ENCODE results near the gene CTXN1.
A peak's percentile ranks its signal among the peaks of the same experiment; 100 is the strongest.

CTXN1 gene

DNA sequence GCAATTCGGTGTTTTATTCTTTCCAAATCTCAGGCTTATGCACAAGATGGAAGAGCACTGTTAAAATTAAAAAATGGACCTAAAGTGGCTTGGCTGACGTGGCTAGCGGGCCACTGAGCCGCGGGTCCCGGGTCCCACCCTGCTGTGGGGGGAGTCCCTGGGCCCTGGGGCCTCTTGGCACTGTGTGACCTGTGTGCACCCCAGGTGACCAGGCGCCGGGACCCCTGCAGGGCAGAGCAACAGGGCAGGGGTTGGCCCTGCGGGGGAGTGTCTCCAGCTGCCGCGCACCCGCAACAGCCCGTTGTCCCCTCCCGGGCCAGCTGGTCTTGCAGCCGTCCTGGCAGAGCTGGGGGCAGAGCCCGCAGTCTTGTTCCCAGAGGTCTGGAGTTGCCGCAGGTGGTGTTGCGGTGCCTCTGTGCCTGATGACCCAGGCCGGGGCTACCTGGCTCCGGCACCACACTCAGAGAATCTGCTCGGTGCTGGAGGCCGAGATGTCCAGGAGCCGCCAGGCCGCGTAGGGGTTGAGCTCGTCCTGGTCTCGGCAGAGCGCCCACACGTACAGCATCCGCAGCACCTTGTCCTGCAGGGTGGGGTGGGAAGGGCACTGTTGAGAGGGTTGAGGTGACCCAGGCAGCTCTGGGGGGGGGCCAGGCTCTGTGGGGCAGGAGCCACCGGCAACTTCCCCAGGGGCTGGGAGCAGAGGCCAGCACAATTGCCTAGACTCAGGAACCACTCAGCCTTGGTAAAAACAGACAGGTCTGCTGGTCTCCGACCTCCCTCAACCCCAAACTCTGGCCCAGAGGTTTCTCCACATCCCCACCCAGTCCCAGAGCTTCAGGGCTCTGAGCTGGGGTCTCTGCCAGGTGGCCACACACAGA lies 1.0 kb upstream of the CTXN1 start:
- H3K9me2 ChIP-seq (replicated peaks; ENCODE audit: low read depth, low read length), result no peaks in the 10 kb centered on the region
- peak overlapping the region; percentile 59 for H3K4me2 ChIP-seq (ENCODE audit: low read depth, low read length, poor library complexity, severe bottlenecking)
- no peak for TF ChIP-seq EZH2phosphoT487 (IDR thresholded peaks at IDR 0.05; ENCODE audit: borderline replicate concordance)
- TF ChIP-seq, protein P1, sequence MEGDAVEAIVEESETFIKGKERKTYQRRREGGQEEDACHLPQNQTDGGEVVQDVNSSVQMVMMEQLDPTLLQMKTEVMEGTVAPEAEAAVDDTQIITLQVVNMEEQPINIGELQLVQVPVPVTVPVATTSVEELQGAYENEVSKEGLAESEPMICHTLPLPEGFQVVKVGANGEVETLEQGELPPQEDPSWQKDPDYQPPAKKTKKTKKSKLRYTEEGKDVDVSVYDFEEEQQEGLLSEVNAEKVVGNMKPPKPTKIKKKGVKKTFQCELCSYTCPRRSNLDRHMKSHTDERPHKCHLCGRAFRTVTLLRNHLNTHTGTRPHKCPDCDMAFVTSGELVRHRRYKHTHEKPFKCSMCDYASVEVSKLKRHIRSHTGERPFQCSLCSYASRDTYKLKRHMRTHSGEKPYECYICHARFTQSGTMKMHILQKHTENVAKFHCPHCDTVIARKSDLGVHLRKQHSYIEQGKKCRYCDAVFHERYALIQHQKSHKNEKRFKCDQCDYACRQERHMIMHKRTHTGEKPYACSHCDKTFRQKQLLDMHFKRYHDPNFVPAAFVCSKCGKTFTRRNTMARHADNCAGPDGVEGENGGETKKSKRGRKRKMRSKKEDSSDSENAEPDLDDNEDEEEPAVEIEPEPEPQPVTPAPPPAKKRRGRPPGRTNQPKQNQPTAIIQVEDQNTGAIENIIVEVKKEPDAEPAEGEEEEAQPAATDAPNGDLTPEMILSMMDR (conservative IDR thresholded peaks at IDR 0.05; ENCODE audit: low read length), result no peak
- no peak overlapping the region for H3K4me3 ChIP-seq (ENCODE audit: low read length, poor library complexity, severe bottlenecking)
- no peaks in the 10 kb centered on the region for H3K79me2 ChIP-seq (ENCODE audit: insufficient read depth, low read length)
- H3K36me3 ChIP-seq (ENCODE audit: insufficient read depth, low read length), result peaks cover 4% of the 10 kb centered on the region; the same call in 1 of the 2 replicates
- no peaks in the 10 kb centered on the region for H3K27me3 ChIP-seq (ENCODE audit: insufficient read depth, low read length, poor library complexity, severe bottlenecking)
- peaks cover 2% of the 10 kb centered on the region for H4K20me1 ChIP-seq (ENCODE audit: insufficient read depth, low read length, poor library complexity, severe bottlenecking)
- H3K9me3 ChIP-seq (ENCODE audit: insufficient read depth, low read depth, low read length), result no peaks in the 10 kb centered on the region
- peaks cover 3% of the 10 kb centered on the region for H3K4me1 ChIP-seq (ENCODE audit: insufficient read depth, low read length, poor library complexity, severe bottlenecking)
- no peak overlapping the region for H3K9ac ChIP-seq (ENCODE audit: low read depth, low read length, poor library complexity, severe bottlenecking)
- no peak overlapping the region for H2AFZ ChIP-seq (ENCODE audit: low read length)
- no peaks in the 10 kb centered on the region for H3F3A ChIP-seq (ENCODE audit: low read depth)

DNA sequence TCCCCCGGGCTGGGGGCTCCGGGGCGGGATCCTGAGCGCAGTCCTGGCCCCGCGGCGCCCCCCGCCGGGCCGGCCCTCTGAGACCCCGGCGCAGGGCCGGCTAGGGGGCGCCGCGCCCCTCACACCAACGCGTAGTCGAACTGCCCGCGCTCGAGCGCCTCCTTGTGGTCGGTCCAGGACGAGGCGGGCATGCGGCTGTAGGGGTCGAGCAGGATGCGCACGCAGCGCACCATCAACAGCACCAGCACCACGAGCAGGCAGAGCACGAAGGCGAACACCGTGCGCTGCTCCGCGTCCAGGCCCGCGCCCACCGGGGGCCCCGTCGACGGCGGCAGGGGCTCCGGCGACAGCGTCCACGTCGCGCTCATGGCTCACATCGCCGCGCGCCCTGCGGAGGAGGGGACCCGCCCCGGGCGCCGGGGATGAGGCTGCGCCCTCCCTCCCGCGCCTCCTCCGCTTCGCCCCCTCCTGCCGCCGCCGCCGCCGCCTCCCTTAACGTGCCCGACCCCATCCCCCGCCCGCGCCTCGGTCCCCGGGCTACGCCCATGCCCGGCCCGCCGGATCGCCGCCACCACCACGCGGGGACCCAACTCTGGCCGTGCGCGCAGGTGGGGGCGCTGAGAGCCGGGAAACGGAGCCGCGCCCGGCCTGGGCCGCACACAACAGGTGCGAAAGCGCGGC lies 624 bp downstream of the CTXN1 start:
- Histone ChIP-seq H3K9me2 (replicated peaks; ENCODE audit: low read depth, low read length) (no peaks in the 10 kb centered on the region), H3K4me3 (ENCODE audit: low read length, poor library complexity, severe bottlenecking) (peak overlapping the region; percentile 69), H4K20me1 (ENCODE audit: insufficient read depth, low read length, poor library complexity, severe bottlenecking) (peaks cover 8% of the 10 kb centered on the region), H3K9me3 (ENCODE audit: insufficient read depth, low read depth, low read length) (no peaks in the 10 kb centered on the region), H3K36me3 (ENCODE audit: insufficient read depth, low read length) (no peaks in the 10 kb centered on the region), H3K4me1 (ENCODE audit: insufficient read depth, low read length, poor library complexity, severe bottlenecking) (peaks cover 10% of the 10 kb centered on the region), H3F3A (ENCODE audit: low read depth) (no peaks in the 10 kb centered on the region), H3K4me2 (ENCODE audit: low read depth, low read length, poor library complexity, severe bottlenecking) (peak overlapping the region; percentile 72), H3K9ac (ENCODE audit: low read depth, low read length, poor library complexity, severe bottlenecking) (no peak overlapping the region), H2AFZ (ENCODE audit: low read length) (peak overlapping the region; percentile 87; the same call in 1 of the 2 replicates), H3K79me2 (ENCODE audit: insufficient read depth, low read length) (no peaks in the 10 kb centered on the region), H3K27me3 (ENCODE audit: insufficient read depth, low read length, poor library complexity, severe bottlenecking) (no peaks in the 10 kb centered on the region)
- TF ChIP-seq, protein P1 (conservative IDR thresholded peaks at IDR 0.05; ENCODE audit: low read length), result peak; percentile 89
- TF ChIP-seq EZH2phosphoT487 (IDR thresholded peaks at IDR 0.05; ENCODE audit: borderline replicate concordance), result no peak

DNA sequence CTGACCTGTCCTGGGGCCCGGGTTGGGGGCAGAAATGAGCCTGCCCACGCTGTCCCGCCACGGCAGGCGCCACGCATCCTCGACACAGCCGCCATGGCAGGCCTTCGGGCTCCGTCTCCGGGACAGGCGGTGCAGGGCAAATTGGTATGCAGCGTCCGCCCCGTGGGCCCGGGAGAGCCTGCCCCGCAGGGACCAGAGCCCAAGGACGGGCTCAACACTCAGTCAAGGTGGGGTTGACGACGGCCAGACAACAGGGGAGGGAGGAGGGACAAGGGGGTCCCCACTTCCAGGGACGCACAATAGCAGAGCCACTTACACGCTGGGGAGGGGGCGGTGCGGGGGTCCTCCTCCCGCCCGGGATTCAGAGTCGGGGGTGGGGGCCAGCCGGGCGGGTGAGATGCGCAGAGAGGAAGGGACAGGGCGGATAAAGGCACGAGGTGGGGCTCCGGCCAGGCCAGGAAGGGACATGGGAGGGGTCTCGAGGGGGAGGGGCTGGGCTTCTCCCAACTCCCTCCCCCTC lies 1.2 kb downstream of the CTXN1 start:
- H3K9me3 ChIP-seq (ENCODE audit: insufficient read depth, low read depth, low read length), result no peaks in the 10 kb centered on the region
- no peaks in the 10 kb centered on the region for H3K79me2 ChIP-seq (ENCODE audit: insufficient read depth, low read length)
- H3K9ac ChIP-seq (ENCODE audit: low read depth, low read length, poor library complexity, severe bottlenecking), result no peak overlapping the region
- TF ChIP-seq, protein P1 (conservative IDR thresholded peaks at IDR 0.05; ENCODE audit: low read length), result no peak
- TF ChIP-seq EZH2phosphoT487 (IDR thresholded peaks at IDR 0.05; ENCODE audit: borderline replicate concordance), result no peak
- no peak overlapping the region for H2AFZ ChIP-seq (ENCODE audit: low read length)
- H3K9me2 ChIP-seq (replicated peaks; ENCODE audit: low read depth, low read length), result no peaks in the 10 kb centered on the region
- peaks cover 13% of the 10 kb centered on the region for H3K4me1 ChIP-seq (ENCODE audit: insufficient read depth, low read length, poor library complexity, severe bottlenecking)
- H4K20me1 ChIP-seq (ENCODE audit: insufficient read depth, low read length, poor library complexity, severe bottlenecking), result peaks cover 8% of the 10 kb centered on the region
- no peaks in the 10 kb centered on the region for H3K36me3 ChIP-seq (ENCODE audit: insufficient read depth, low read length)
- H3K4me2 ChIP-seq (ENCODE audit: low read depth, low read length, poor library complexity, severe bottlenecking), result peak overlapping the region; percentile 72
- H3K4me3 ChIP-seq (ENCODE audit: low read length, poor library complexity, severe bottlenecking), result peak overlapping the region; percentile 69
- no peaks in the 10 kb centered on the region for H3F3A ChIP-seq (ENCODE audit: low read depth)
- H3K27me3 ChIP-seq (ENCODE audit: insufficient read depth, low read length, poor library complexity, severe bottlenecking), result no peaks in the 10 kb centered on the region

Measured in Loucy (cell line).